Gastroesophageal sphincter (tissue), 3 donors: ENCODE data around the gene ANKRD62.

Source experiments
- CTCF ChIP-seq, 4 experiments: fragments of 200-600 bp in 2 of 4; fragments of 450-650 bp in 2 of 4; sonication (generic) in 1 of 4; IDR thresholded peaks; one replicate each; pipeline ENCODE4 v1.5.1; 2017 to 2019; ENCODE audit warnings: antibody characterized with exemption in 4 of 4, mild to moderate bottlenecking in 2 of 4, moderate library complexity in 2 of 4
- EP300 ChIP-seq: sonication (generic); formaldehyde crosslinking; IDR thresholded peaks from one replicate; pipeline ENCODE4 v1.6.1; 2017; ENCODE audit warnings: antibody characterized with exemption, mild to moderate bottlenecking
- POLR2A ChIP-seq, 2 donors: fragments of 450-650 bp; IDR thresholded peaks; one replicate each; pipeline ENCODE4 v1.6.1; 2017; ENCODE audit warnings: antibody characterized with exemption in 2 of 2, mild to moderate bottlenecking in 2 of 2, moderate library complexity in 1 of 2
- POLR2AphosphoS5 ChIP-seq: sonication (generic); formaldehyde crosslinking; IDR thresholded peaks from one replicate; pipeline ENCODE4 v1.6.1; 2017; ENCODE audit warnings: antibody characterized with exemption

- no peak for TF ChIP-seq CTCF (IDR thresholded peaks at IDR 0.05)
- TF ChIP-seq POLR2A (IDR thresholded peaks at IDR 0.05) = no peak
- TF ChIP-seq EP300 = no peak
- no peak for TF ChIP-seq POLR2AphosphoS5
Observed at GRCh38 chr18:12121175-12122042, 27.8 kb downstream of the ANKRD62 start.
